ENCODE data around the gene TAF1C. TPM values are rescaled to one million over a fixed set of nuclear protein-coding genes. Genes with fewer than 3 reads are reported as not detected.

Gene TAF1C
- total and polyA plus RNA-seq, 2 donors from 2014 or later, result 24.7 to 64.7 TPM

- intact Hi-C loops (cut with DNase I), result no loop called here
- Histone ChIP-seq H3K4me3 (ENCODE audit: low read length in 3 of 3) (no peak overlapping the region), H3K27me3 (ENCODE audit: control insufficient read depth, insufficient read depth, low read length) (no peaks in the 10 kb centered on the region), H3K4me1 (ENCODE audit: control insufficient read depth in 2 of 3, insufficient read depth in 2 of 3, low read depth in 1 of 3, low read length in 3 of 3) (peaks cover 0 to 8% (median 4%) of the 10 kb centered on the region in 3 donors), H3K27ac (ENCODE audit: low read depth in 2 of 2, low read length in 2 of 2) (no peak overlapping the region), H3K36me3 (ENCODE audit: control insufficient read depth in 2 of 3, insufficient read depth in 3 of 3, low read length in 3 of 3) (peaks cover 0 to 25% (median 3%) of the 10 kb centered on the region in 3 donors), H3K9me3 (ENCODE audit: control insufficient read depth in 2 of 3, insufficient read depth in 1 of 3, low read length in 3 of 3) (no peaks in the 10 kb centered on the region), H3K9ac (ENCODE audit: low read length in 3 of 3) (peak overlapping the region in 1 of 3 donors; percentile 15)
- FAIRE-seq (no peak), DNase-seq (no peak)
- no peak for TF ChIP-seq CTCF (IDR thresholded peaks at IDR 0.05; ENCODE audit: borderline replicate concordance, extremely low read depth, insufficient read depth)
Measured at GRCh38 chr16:84183911-84184591, 2.8 kb downstream of the TAF1C start.

DNA sequence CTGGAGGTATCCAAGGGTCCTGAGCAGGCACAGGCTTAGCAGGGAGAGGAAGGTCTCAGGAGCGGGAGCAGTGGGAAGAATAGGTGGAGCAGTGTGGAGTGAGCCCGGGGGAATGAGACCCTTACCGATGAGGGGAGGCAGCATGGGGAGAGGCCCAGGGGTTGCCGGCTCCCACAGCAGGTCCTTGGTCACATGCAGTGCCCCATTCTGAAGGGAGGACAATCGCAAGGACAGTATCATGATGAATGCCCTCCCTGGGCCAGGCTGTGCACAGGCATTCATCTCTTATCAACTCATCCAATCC is 3.3 kb downstream of the TAF1C start:
- intact Hi-C loops (cut with DNase I), result no loop called here
- Histone ChIP-seq H3K36me3 (ENCODE audit: control insufficient read depth in 2 of 3, insufficient read depth in 3 of 3, low read length in 3 of 3) (peaks cover 0 to 30% (median 3%) of the 10 kb centered on the region in 3 donors), H3K4me3 (ENCODE audit: low read length in 3 of 3) (no peak overlapping the region)

DNA sequence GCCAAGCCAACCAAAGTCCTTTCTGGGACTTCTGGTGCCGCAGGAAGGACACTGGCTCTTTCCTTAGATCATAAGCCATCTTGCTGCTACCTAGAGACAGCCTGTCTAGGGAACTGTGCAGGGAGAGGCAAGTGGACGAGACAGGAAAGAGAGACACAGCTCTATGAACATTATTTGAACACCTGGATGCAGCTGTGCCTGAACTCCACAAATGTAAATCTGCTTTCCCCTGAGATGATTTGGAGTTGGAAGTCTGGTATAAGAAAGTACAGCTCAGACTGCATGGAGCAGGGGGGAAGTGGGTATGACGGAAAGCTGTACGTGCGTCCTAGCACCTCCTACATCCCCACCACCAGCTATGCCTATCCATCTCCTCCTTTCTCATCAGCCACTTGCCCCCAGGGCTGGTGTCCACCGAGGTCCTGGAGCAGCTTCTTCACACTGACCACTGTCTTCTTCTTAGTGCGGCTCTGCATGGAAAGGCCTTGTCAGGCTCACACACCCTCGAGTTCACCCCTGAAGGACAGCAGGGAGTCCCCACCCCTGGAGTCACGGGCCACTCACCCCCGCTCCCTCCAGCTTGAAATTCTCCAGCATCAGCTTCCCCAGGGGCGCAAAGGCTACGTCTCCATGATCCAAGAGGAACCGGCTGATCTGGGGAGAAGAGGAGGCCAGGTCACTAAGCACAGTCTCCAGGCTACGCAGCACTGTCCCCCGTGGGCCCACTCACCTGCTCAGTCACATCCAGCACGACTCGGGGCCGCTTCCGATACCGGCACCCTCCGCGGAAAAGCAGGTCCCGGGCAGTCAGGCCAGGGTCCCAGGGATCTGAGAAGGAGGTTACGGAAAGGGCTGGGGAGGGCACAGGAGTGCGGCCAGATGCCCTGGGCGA is 3.9 kb downstream of the TAF1C start:
- H3K27ac ChIP-seq (ENCODE audit: low read depth in 2 of 2, low read length in 2 of 2), result no peak overlapping the region
- peaks cover 2 to 31% (median 3%) of the 10 kb centered on the region in 3 donors for H3K36me3 ChIP-seq (ENCODE audit: control insufficient read depth in 2 of 3, insufficient read depth in 3 of 3, low read length in 3 of 3)
- no peak overlapping the region for H3K9ac ChIP-seq (ENCODE audit: low read length in 3 of 3)
- H3K9me3 ChIP-seq (ENCODE audit: control insufficient read depth in 2 of 3, insufficient read depth in 1 of 3, low read length in 3 of 3), result no peaks in the 10 kb centered on the region
- no peaks in the 10 kb centered on the region for H3K27me3 ChIP-seq (ENCODE audit: control insufficient read depth, insufficient read depth, low read length)
- TF ChIP-seq CTCF (IDR thresholded peaks at IDR 0.05; ENCODE audit: borderline replicate concordance, extremely low read depth, insufficient read depth), result no peak
- no peak for DNase-seq
- peaks cover 0 to 8% (median 8%) of the 10 kb centered on the region in 3 donors for H3K4me1 ChIP-seq (ENCODE audit: control insufficient read depth in 2 of 3, insufficient read depth in 2 of 3, low read depth in 1 of 3, low read length in 3 of 3)
- FAIRE-seq, result no peak
- no peak overlapping the region for H3K4me3 ChIP-seq (ENCODE audit: low read length in 3 of 3)
- intact Hi-C loops (cut with DNase I), result no loop called here

More for the DNA sequence above, 3.3 kb downstream of the TAF1C start:
- no peaks in the 10 kb centered on the region for H3K27me3 ChIP-seq (ENCODE audit: control insufficient read depth, insufficient read depth, low read length)
- FAIRE-seq, result no peak
- H3K9me3 ChIP-seq (ENCODE audit: control insufficient read depth in 2 of 3, insufficient read depth in 1 of 3, low read length in 3 of 3), result no peaks in the 10 kb centered on the region
- no peak for TF ChIP-seq CTCF (IDR thresholded peaks at IDR 0.05; ENCODE audit: borderline replicate concordance, extremely low read depth, insufficient read depth)
- H3K4me1 ChIP-seq (ENCODE audit: control insufficient read depth in 2 of 3, insufficient read depth in 2 of 3, low read depth in 1 of 3, low read length in 3 of 3), result peaks cover 0 to 8% (median 4%) of the 10 kb centered on the region in 3 donors
- no peak for DNase-seq
- no peak overlapping the region for H3K27ac ChIP-seq (ENCODE audit: low read depth in 2 of 2, low read length in 2 of 2)
- H3K9ac ChIP-seq (ENCODE audit: low read length in 3 of 3), result no peak overlapping the region
